GM12891 (cell line): ENCODE measurements around the gene GBP7.

Source experiments
- POLR2A ChIP-seq: IDR thresholded peaks from 2 replicates; pipeline ENCODE4 v1.6.1; 2011; ENCODE audit warnings: low read depth, low read length, control low read depth
- POLR2AphosphoS5 ChIP-seq: IDR thresholded peaks from 2 replicates; pipeline ENCODE4 v1.6.1; 2011; ENCODE audit warnings: low read depth, low read length, control low read depth
- POU2F2 ChIP-seq: IDR thresholded peaks from 2 replicates; pipeline ENCODE4 v1.6.1; 2011; ENCODE audit warnings: low read depth, mild to moderate bottlenecking, control low read depth, low read length, moderate library complexity
- SPI1 ChIP-seq: IDR thresholded peaks from 2 replicates; pipeline ENCODE4 v1.6.1; 2011; ENCODE audit warnings: low read depth, low read length, control low read depth
- TAF1 ChIP-seq: IDR thresholded peaks from 2 replicates; pipeline ENCODE4 v1.6.1; 2011; ENCODE audit warnings: low read depth, low read length, control low read depth

GRCh38 chr1:89198491-89199072, 22.8 kb upstream of the GBP7 start, which contains the start of gene GBP4:
- TF ChIP-seq TAF1 (0 out of 2 replicates have a peak, but pooled peaks have one; percentile 41), POLR2A (0 out of 2 replicates have a peak, but pooled peaks have one; percentile 46), POLR2AphosphoS5 (0 out of 2 replicates have a peak, but pooled peaks have one; percentile 33), POU2F2 (no peak), SPI1 (peak; percentile 48; the same call in 1 of the 2 replicates)
